HG02840 (cell line): ENCODE results near the gene TSPAN9.

Experiments
- ATAC-seq: cut with Tn5 transposase; IDR thresholded peaks from one replicate; pipeline ENCODE4 v1.9.1; 2021; ENCODE audit warnings: mild to moderate bottlenecking, moderate library complexity, moderate number of reproducible peaks; ENCODE audit not compliant: unreplicated experiment, low FRiP score

The TSPAN9 gene

DNA sequence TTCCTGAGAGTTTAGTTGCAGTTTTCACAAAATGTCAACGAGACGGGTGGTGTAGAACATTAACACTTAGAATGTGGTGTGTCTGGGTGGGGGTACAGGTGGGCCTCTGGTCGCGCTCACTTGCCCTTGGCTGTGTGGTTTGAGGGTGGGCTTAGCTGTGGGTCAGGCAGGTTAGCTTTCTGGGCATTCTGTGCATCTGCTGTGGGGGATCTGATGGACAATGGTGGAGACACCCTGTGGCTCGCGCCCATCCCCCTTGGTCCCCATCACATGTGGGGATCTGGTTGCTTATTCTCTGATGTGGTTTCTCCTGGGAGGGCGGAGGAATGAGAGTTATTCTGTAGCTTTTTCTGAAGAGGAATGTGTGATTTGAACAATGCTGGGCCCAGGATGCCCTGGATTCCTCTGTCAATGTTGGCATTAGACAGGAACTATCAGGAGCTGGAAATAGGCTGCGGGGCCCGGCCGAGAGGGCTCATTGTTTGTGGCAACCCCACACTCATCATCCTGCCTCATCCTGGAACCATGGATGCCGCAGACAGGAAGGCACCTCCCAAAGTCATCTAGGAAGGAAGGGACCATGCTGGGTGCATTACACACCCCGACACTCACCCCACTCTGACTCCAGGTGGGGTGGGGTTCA, 101.6 kb downstream of the TSPAN9 start:
- no peak for ATAC-seq

DNA sequence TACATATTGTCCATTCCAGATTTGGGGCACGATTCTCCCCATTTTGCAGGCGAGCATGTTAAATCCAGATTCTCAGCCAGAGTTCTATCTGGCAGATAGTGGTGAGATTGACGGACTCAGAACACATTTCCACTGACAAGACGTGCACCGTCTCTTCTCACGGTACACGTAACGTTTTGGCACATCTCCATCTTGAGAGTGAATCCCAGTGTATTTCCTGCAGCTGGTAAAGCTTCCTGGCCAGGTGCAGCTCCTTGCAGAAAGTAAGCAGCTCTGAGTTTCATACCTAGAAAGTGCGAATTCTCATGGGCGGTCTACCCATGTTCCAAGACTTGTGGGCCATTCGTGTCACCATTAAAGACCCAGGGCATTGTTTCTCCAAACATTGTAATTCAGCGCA, 102.6 kb downstream of the TSPAN9 start:
- ATAC-seq, result no peak

DNA sequence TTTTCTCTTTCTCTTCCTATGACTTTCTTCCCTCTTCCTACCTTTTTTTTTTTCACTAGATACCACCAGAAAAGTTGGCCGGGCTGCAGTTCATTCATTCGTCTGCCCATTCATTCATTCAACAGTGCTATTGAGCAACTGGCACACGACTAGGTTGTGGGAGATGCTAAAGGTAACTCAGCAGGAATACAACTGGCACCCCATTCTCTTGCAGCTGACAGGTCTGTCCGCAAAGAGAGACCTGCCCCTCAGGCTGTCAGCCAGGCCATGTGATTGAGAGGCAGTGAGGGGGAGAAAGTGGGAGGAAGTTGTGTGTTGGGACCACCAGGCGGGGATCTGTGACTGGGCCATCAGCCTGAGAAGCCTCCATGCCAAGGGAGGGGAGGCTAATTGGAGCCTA, 105.2 kb downstream of the TSPAN9 start:
- no peak for ATAC-seq

DNA sequence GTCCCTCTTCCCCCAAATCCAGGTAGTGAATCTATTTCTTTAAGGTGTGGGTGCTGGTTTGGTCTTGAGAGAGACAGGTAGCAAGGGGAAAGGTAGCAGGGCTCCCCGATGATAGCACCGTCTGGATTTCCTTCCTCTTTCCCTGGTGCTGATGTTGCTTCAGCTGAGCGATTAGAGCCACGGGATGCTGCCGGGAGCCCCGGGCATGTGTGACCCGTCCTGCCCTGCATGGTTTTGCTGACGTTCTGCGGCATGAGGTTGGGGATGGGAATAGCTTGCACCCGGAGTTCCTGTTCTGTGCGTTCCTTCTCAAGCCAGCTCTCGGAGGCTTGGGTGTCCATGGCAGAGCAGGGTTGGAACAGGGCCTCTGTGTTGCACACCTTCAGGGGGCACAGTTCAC, 107.3 kb downstream of the TSPAN9 start:
- ATAC-seq, result no peak

DNA sequence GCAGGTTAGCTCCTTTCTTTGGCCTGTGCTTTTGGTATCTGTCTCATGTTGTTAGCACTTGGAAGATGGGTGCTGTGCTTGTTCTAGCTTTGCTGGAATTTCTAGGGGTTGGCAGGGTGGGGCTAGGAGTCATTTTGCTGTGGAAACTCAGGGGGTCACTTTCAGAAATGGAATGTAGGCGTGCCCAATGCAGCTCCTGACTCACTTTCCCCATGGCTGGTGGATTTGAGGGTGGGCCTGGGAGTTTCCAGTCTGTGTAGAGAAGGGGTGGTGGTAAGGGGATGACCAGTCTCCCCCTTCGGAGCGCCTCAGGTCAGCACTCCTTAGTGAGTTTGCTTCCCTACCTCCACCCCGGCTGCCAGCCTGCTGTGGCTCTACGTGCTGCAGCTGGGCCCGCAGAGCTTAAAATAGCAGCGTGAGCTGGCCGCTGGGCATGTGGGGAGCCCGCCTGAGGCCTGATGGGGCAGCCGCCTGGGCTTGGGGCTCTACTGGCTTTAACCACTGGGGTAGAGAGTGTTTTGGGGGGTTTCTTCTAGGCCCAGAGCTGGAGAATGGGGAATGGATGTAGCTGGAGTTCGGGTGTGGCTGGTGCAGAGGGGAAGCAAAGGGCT, 108.2 kb downstream of the TSPAN9 start:
- no peak for ATAC-seq

DNA sequence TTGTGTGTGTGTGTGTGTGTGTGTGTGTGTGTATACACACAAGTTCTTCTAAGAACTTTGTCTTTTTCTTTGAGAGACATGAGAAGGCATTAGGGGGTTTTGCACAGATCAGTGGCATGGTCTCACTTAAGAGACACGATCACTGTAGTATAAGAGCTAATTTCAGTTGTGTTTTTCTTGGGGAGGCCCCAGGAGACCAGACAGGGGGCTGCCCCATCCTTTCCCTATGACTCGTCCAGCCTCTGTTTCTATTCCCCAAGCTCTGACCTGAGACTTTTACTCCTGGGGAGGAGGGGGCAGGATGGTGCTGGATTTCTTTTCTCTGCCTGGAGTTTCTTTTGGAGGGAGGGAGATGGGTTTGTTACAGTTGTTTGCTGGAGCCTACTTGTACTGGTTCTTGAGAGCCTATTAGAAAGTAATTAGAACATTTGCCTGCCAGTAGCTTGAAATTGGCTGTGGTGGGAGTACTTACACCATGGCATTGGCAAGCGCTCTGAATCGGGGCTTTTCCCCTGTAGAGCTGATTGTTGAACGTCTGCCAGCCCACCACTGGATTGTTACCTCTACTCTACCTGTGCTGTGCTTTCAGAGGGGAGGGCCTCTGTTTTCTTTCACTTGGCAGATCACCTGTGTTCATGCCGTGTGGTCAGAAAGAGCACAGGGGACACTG, 109.5 kb downstream of the TSPAN9 start:
- ATAC-seq, result no peak

DNA sequence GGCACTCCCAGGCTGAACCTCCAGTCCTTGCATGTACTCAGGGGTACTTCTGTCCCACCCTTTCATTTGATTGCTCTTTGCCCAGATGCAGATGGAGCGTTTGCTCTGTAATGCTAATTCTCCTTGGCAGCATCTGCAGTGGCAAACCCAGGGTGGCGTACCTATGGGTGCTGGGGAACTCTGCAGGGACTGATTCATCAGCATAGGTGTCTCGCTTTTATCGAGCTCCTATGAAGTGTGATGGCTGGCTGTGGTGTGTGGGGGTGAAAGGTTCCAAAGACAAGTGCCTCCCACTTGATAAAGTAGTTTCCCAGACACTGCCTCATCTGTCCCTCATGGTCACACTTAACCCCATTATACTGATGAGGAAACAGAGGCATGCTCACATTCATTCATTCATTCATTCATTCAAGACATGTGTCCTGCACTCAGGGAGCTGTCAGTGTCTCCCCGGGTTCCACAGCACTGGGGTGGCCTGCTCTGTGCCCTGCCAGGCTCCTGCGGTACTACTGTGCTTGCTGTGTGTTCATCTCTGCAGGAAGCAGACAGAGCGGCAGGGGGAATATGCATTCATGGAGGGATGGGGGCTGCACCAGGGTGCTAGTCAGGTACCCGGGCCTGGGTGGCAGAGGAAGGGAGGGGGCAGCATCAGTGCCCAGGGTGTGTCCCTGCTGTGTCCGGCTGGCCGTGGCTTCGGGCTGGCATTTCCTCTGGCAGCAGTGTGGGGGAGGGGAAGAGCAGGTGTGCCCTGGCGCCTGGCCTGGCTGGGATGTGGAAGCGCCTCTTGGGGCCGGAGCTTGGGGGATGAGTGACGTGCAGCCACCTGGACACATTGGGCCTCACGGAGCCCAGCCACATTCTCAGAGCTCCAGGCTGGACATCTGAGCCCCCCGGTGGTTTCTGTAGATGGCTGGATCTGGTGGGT, 110.9 kb downstream of the TSPAN9 start:
- no peak for ATAC-seq

DNA sequence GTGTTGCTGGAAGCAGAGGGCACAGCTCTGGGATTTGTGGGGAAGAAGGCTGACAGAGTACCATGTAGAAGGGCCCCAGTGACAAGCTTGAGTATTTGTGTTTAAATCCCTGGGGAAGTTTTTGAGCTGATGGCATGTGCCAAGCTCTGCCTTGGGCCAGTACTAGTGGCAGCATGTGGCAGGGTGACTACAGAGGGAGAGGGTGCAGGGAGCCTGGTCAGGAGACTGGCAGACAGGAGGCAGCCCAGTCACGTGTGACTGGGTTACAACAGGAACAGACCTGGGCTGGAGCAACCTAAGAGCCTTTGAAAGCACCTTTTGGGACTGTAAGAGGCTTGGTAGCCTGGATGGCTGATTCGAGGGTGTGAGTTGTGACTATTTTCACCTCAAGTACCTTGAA, 112.1 kb downstream of the TSPAN9 start:
- no peak for ATAC-seq

DNA sequence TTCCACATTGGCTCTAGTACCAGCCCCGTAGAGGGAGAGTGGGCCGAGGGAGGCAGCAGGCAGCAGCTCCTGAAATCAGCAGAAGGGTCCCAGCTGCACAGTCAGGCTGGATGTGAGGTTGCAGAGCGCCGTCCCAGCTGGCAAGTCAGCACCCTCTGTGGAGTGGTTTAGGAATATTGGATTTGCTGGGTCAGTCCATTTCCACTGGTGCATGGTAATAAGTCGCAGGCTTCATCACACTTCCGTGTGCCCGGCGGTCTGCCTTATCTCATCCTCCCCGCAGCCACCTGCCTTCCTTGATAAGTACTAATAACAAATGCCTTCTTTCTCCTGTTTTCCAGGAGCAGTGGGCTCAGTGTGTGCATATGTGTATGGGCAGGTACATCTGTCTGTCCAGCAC, 112.9 kb downstream of the TSPAN9 start:
- no peak for ATAC-seq

DNA sequence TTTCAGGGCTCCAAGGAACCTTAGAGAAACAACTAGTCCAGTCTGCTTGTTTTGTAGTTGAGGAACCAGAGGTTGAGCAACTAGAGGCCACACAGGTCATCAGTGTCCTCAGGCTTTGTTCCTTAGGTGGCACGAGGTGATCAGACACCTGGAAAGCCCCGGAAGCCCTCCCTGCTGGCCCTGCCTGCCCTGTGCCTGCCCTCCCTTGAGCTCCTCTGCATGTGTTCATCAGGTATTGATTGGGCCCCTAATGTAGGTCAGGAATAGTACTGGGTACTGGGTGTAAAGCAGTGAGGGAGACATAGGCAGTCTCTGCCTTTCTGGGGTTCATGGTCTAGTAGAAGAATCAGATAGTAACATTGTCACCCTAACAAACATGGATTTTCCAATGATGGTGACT, 114.3 kb downstream of the TSPAN9 start:
- no peak for ATAC-seq

DNA sequence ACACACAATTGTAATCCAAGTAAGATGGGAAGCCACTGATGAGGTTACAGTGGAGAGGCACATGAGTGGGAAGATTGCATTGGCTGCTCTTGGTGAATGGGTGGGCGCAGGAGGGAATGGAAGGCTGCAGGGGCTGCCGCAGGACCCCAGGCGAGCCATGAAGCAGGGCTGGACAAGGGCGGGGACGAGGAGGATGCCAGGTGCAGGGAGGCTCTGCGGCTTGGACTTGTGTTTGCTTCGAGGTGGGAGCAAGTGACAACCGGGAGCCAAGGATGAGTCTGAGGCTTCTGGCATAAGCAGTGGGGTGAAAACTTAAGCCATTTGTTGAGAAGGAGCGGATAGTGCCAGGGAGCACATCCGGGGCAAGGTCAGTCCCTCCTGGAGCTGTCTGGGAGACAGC, 115.0 kb downstream of the TSPAN9 start:
- no peak for ATAC-seq

DNA sequence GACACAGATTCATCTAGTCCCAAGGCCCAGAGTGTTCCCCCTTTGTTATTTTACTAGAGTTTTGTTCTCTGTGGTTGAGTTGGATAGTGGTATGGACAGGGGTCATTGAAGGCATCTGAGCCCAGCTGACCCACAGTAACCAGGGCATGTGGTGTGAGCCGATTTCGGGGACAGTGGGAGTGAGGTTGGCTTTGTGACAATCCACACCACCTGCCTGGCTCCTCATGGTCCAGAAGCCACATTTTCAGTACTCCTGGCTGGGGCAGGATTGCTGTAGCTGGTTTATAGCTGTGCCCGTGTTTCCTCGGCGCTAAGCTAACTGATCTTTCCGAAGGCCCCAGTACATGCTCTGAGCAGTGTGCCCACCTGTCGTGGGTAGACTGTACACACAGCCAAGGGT, 116.0 kb downstream of the TSPAN9 start:
- ATAC-seq, result no peak

DNA sequence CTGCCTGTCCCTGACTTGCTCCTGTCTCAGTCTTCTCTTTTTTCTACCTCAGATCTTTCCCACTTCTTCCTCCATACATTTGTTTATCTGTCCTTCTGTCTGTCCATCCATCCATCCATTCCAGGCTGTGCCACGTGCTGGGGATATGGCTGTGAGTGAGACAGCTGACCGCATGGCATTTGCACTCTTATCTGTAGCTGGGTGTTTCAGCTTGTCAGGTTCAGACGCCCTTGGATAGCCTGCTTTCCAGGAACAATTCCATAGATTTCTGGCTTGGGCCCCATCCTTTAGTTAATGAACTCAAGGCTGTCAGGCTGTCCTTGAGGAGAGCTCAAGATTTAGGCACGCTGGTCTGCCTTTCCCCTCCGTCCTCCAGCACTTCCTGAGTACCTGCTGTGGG, 116.6 kb downstream of the TSPAN9 start:
- ATAC-seq, result no peak

DNA sequence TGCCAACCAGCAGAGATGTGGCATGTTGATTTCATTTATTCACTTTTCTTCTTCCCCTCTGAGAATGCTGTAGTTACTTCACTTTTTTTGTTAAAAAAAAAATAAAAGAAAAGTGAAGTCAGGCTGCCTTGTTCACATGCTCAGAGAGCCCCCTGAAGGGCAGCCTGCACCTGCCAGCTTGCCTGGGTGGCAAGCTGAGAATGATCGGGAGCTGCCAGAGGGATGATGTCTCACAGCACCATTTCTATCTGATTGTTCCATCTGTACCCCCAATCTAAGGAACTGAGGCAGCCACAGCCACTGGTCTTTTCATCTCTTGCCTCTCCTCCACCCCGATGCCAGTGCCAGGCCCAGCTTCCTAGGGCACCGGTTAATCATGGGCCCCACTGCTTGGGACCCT, 118.2 kb downstream of the TSPAN9 start:
- ATAC-seq, result no peak

DNA sequence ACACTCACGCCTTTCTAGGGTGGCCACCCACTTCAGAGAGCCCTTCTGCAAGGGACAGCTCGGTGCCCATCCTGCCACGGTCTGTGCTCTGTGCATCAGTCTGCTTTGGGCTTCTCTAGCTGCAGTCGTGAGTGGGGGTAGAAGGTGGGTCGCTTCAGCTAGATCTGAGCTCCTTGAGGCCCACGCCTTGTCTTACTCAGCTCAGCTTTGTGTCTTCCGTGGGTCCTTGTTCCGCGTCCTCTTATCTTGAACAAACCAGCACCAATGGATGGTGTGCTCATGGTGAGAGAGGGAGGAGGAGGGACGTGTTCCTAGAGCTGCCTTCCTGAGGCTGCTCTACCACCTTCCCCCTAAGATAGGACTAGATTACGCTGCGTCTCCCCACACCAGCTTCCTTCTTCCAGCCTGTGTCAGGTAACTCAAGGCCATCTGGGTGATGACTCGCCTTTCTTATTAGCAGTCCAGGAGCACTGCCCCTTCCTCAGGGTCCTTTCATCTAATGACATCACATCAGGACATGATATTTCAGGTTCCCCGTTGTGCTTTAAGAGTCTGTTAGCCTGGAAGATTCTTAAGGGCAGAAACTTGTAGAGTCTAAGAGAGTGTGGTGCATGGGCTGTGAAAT, 118.8 kb downstream of the TSPAN9 start:
- no peak for ATAC-seq

DNA sequence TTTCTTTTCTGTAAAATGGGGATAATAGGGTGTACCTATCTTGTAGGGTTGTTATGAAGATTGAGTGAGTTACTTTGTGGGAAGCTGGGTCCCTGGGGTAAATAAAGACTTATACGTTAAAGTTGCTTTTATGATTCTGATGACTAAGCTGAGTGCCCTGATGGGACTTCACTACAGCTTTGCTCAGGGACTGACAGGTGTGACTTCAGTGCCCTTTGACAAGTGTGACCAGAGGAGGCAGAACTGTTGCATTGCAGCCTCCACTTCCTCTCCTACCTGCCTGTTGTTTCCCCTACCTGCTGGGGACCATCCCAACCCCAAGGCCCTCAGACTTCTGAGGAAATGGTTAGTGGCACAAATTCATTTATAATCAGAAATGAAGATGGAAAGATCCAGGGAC, 119.3 kb downstream of the TSPAN9 start:
- no peak for ATAC-seq

DNA sequence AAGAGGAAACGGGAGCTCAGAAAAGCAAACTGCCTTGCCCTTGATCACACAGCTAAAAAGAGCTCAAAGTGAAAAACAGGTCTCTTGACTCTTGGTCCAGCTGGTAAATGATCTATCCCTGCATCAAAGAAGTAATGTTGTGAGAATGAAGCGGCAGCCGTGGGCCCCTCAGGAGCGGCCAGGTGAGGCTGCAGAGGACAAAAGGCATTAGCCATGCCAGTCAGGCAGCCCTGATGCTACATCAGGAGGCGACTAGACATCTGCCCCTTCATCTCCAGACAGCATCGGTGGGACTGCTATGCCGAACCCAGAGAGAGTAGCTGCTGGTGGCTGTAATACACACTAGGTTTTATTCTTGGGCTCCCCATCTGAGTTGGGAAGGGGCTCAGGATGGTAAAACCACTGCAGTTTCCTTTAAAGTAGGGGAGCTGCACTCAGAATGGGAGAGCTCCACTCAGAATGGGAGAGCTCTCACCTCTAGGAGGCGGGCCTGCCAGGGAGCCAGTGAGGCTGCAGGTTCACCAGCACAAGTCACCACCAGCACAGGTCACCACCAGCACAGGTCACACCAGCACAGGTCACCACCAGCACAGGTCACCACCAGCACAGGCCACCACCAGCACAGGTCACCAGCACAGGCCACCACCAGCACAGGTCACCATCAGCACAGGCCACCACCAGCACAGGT, 120.1 kb downstream of the TSPAN9 start:
- ATAC-seq, result no peak

DNA sequence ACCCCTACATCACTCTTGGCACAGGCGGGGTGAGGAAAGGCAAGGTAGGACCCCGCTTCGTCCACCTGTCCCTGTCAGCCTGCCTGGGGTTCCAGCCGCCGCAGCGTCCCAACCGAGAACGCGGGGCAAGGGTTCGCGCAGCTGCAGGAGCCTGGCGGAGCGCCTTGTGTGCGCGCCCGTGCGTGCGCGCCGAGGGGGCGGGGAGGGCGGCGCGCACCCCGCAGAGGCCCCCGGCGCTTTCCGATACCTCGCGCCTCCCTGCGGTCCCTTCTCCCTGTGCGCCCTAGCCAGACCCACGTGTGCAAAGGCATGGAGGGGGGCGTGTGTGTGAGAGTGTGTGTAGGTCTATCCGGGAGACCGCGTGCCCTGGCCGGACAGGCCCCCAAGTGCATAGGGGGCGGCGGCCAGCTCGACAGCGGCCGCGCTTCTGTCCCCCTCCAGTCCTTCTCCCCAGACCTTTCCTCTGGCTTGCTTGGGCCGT, 122.4 kb downstream of the TSPAN9 start:
- no peak for ATAC-seq

DNA sequence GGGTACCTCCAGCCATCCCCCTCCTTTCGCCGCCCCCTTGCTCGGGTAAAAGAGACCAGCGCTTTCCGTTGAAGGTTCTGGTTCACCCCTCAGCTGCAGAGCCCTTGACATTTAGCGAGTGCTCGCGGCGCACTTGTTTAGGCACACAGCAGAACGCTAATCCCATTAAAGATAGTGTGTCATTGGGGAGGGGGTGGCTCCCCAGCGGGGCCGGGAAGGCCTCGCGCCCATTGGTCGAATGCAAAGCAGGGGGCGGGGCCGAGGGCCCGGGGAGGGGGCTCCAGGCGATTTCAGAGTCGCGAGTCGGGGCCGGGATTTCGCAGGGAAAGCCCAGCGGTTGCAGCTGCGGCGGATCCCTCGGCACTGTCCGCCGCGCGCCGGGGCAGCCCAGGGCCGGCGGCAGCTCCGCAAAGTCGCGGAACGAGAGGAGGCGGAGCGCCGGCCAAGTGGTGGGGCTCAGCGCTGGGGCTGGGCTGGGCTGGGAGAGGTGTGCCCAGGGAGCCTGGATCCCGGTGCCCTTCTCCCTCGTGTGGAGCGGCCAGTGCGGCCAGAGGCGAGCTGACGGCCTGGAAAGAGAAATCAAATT, 122.9 kb downstream of the TSPAN9 start:
- no peak for ATAC-seq

DNA sequence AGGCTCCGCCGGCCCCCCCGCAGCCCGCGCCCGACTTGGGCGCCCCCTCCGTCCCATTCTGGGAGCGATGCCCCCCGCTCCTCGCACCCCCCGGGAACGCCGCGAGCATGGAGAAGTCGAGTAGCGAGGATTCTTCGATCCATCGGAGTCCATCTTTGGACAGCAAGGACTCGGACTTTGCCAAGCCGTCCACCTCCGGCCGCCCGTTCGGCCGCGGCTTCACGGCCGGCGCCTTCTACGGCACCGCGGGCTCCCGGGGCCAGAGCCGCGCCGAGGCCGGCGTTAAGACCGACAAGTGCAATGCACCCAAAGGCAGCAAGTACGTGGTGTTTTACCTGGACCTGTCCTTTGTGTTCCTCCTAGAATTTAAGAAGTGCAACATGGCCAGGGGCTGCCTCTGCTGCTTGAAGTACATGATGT, 123.6 kb downstream of the TSPAN9 start:
- no peak for ATAC-seq
